Natural killer cell (primary cell): Measurements from ENCODE around the gene RERE. TPM values are rescaled to one million over a fixed set of nuclear protein-coding genes. Genes with fewer than 3 reads are reported as not detected.

Experiments
- ATAC-seq, 3 donors: fragments of 150-1000 bp in 2 of 3; fragments of 200-7000 bp in 1 of 3; cut with Tn5 transposase; 1 replicate in 1 of 3; 2 replicates in 2 of 3; pipeline ENCODE4 v1.10.0; 2021; ENCODE audit warnings: mild to moderate bottlenecking in 2 of 3, moderate library complexity in 2 of 3
- DNase-seq, 2 donors: peaks; one replicate each; pipeline versions ENCODE4 v3.0.0 to v3.0.0-alpha.2; 2013 to 2021; ENCODE audit warnings: mixed read lengths in 1 of 2
- H3K27ac ChIP-seq: one replicate; pipeline ENCODE4 v1.5.1; 2013; ENCODE audit warnings: mild to moderate bottlenecking, low read length
- H3K27me3 ChIP-seq: one replicate; pipeline ENCODE4 v1.6.1; 2013; ENCODE audit warnings: low read length; ENCODE audit not compliant: control insufficient read depth, insufficient read depth
- H3K36me3 ChIP-seq: one replicate; pipeline ENCODE4 v1.6.1; 2013; ENCODE audit warnings: low read length; ENCODE audit not compliant: control insufficient read depth, insufficient read depth
- H3K4me1 ChIP-seq: one replicate; pipeline ENCODE4 v1.6.1; 2013; ENCODE audit warnings: low read length; ENCODE audit not compliant: control insufficient read depth, insufficient read depth
- H3K4me3 ChIP-seq: one replicate; pipeline ENCODE4 v1.5.1; 2013; ENCODE audit warnings: low read length
- H3K9me3 ChIP-seq: one replicate; pipeline ENCODE4 v1.6.1; 2013; ENCODE audit warnings: low read length; ENCODE audit not compliant: control insufficient read depth, insufficient read depth
- H3K27ac Mint-ChIP-seq, 2 donors: one replicate each; pipeline ENCODE4 v1.8.0; 2022; ENCODE audit warnings: mild to moderate bottlenecking in 2 of 2, mixed read lengths in 2 of 2, moderate library complexity in 1 of 2
- H3K27me3 Mint-ChIP-seq, 2 donors: one replicate each; pipeline ENCODE4 v1.8.0; 2022; ENCODE audit warnings: low read depth in 2 of 2, mixed read lengths in 2 of 2
- H3K36me3 Mint-ChIP-seq: one replicate; pipeline ENCODE4 v1.8.0; 2022; ENCODE audit warnings: mixed read lengths
- H3K4me1 Mint-ChIP-seq, 2 donors: one replicate each; pipeline ENCODE4 v1.8.0; 2022; ENCODE audit warnings: mixed read lengths in 2 of 2
- H3K4me3 Mint-ChIP-seq: one replicate; pipeline ENCODE4 v1.8.0; 2022; ENCODE audit warnings: mild to moderate bottlenecking, moderate library complexity, mixed read lengths
- H3K9me3 Mint-ChIP-seq, 2 donors: one replicate each; pipeline ENCODE4 v1.8.0; 2022; ENCODE audit warnings: mixed read lengths in 2 of 2
- WGBS: methylation state at CpG from one replicate; pipeline ENCODE4 v1.1.7; 2013; ENCODE audit warnings: missing lambda C conversion rate; ENCODE audit not compliant: insufficient coverage; 5-methylcytosine and 5-hydroxymethylcytosine counted together
- intact Hi-C: fragments of 100-400 bp; cut with micrococcal nuclease; formaldehyde crosslinking; loops from one replicate; pipeline ENCODE4 v1.14.2; 2022
- total RNA-seq, 4 donors: library from RNA; stranded (reverse); fragments of 120-200 nt in 1 of 4; gene quantifications; one replicate each; pipeline versions ENCODE4 v1.2.3 to v1.2.4, GENCODE V29; 2013 to 2022
- TF ChIP-seq, protein P1 (sequence below): fragments of 200-600 bp; IDR thresholded peaks from one replicate; pipeline ENCODE4 v1.8.0; 2022; ENCODE audit warnings: antibody characterized with exemption

Gene RERE
- total RNA-seq, 3 donors from 2014 or later (not counting 1 experiment from before 2014, with no cell fraction given), result 67.7 to 76.0 (median 73.0) TPM

GRCh38 chr1:8438489-8438888, 379.0 kb downstream of the RERE start:
- no peak overlapping the region for H3K4me3 Mint-ChIP-seq
- TF ChIP-seq, protein P1, sequence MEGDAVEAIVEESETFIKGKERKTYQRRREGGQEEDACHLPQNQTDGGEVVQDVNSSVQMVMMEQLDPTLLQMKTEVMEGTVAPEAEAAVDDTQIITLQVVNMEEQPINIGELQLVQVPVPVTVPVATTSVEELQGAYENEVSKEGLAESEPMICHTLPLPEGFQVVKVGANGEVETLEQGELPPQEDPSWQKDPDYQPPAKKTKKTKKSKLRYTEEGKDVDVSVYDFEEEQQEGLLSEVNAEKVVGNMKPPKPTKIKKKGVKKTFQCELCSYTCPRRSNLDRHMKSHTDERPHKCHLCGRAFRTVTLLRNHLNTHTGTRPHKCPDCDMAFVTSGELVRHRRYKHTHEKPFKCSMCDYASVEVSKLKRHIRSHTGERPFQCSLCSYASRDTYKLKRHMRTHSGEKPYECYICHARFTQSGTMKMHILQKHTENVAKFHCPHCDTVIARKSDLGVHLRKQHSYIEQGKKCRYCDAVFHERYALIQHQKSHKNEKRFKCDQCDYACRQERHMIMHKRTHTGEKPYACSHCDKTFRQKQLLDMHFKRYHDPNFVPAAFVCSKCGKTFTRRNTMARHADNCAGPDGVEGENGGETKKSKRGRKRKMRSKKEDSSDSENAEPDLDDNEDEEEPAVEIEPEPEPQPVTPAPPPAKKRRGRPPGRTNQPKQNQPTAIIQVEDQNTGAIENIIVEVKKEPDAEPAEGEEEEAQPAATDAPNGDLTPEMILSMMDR, result no peak
- Histone ChIP-seq H3K9me3 (peaks cover 4% of the 10 kb centered on the region), H3K4me1 (peaks cover 8% of the 10 kb centered on the region), H3K27ac (no peak overlapping the region), H3K36me3 (no peaks in the 10 kb centered on the region), H3K27me3 (no peaks in the 10 kb centered on the region), H3K4me3 (no peak overlapping the region)
- peaks cover 12 to 18% of the 10 kb centered on the region in 2 donors for H3K4me1 Mint-ChIP-seq
- peaks cover 10 to 22% of the 10 kb centered on the region in 2 donors for H3K27me3 Mint-ChIP-seq
- H3K36me3 Mint-ChIP-seq, result peaks cover 7% of the 10 kb centered on the region
- H3K27ac Mint-ChIP-seq, result peak overlapping the region in 1 of 2 donors; percentile 67
- intact Hi-C loops, result no loop called here
- peaks cover 0 to 3% of the 10 kb centered on the region in 2 donors for H3K9me3 Mint-ChIP-seq
- 53% methylated on average over 3 of the region's 4 CpGs for WGBS
- DNase-seq (no peak), ATAC-seq (no peak)

DNA sequence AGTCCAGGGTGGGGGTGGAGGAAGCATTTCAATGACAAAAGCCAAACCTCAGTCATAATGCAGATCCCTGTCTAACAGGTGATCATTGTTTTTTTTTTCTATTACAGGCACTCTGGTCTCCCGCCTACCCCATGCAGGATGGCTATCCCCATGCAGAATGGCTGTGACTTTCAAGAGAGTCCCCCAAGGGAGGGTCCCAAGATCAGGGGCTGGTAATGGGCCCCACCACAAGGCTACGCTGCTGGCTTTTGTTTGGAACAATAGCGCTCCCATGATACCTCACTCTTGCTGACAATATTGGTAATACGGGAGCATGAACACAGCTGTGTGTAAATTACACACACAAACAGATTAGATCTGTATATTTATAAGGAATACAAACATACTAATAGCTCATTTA, 380.1 kb downstream of the RERE start:
- Histone ChIP-seq H3K4me3 (no peak overlapping the region), H3K27ac (no peak overlapping the region), H3K27me3 (no peaks in the 10 kb centered on the region), H3K36me3 (no peaks in the 10 kb centered on the region), H3K9me3 (no peaks in the 10 kb centered on the region), H3K4me1 (peaks cover 8% of the 10 kb centered on the region)
- ATAC-seq (no peak), DNase-seq (no peak)
- peaks cover 15 to 21% of the 10 kb centered on the region in 2 donors for H3K4me1 Mint-ChIP-seq
- H3K27ac Mint-ChIP-seq, result no peak overlapping the region
- H3K36me3 Mint-ChIP-seq, result peaks cover under 1% of the 10 kb centered on the region
- H3K9me3 Mint-ChIP-seq, result no peaks in the 10 kb centered on the region
- no peak overlapping the region for H3K4me3 Mint-ChIP-seq
- 96% methylated on average over 3 of the region's 4 CpGs for WGBS
- H3K27me3 Mint-ChIP-seq, result peaks cover 13 to 22% of the 10 kb centered on the region in 2 donors
- intact Hi-C loops, result no loop called here
- TF ChIP-seq, protein P1, result no peak

GRCh38 chr1:8435569-8436071, 381.8 kb downstream of the RERE start:
- Histone ChIP-seq H3K27ac (no peak overlapping the region), H3K27me3 (no peaks in the 10 kb centered on the region), H3K36me3 (no peaks in the 10 kb centered on the region), H3K4me3 (no peak overlapping the region), H3K4me1 (peaks cover 21% of the 10 kb centered on the region), H3K9me3 (no peaks in the 10 kb centered on the region)
- no peak overlapping the region for H3K27ac Mint-ChIP-seq
- peaks cover 13 to 22% of the 10 kb centered on the region in 2 donors for H3K27me3 Mint-ChIP-seq
- no peaks in the 10 kb centered on the region for H3K9me3 Mint-ChIP-seq
- no peak overlapping the region for H3K4me3 Mint-ChIP-seq
- intact Hi-C loops, result no loop called here
- H3K36me3 Mint-ChIP-seq, result no peaks in the 10 kb centered on the region
- ATAC-seq (no peak), DNase-seq (no peak)
- TF ChIP-seq, protein P1, result no peak
- 77% methylated on average over 3 of the region's 3 CpGs for WGBS
- H3K4me1 Mint-ChIP-seq, result peaks cover 33 to 34% of the 10 kb centered on the region in 2 donors

- TF ChIP-seq, protein P1, result no peak
- Histone ChIP-seq H3K27ac (no peak overlapping the region), H3K36me3 (no peaks in the 10 kb centered on the region), H3K4me1 (peaks cover 25% of the 10 kb centered on the region), H3K27me3 (no peaks in the 10 kb centered on the region), H3K9me3 (no peaks in the 10 kb centered on the region), H3K4me3 (no peak overlapping the region)
- H3K27ac Mint-ChIP-seq, result no peak overlapping the region
- intact Hi-C loops, result loop anchor here (5.0 kb wide), 1 partner anchor 37 kb away; no protein-coding TSS in a partner anchor
- DNase-seq (no peak), ATAC-seq (no peak)
- H3K4me1 Mint-ChIP-seq, result peaks cover 43 to 44% of the 10 kb centered on the region in 2 donors
- peaks cover 13 to 22% of the 10 kb centered on the region in 2 donors for H3K27me3 Mint-ChIP-seq
- no peak overlapping the region for H3K4me3 Mint-ChIP-seq
- H3K36me3 Mint-ChIP-seq, result no peaks in the 10 kb centered on the region
- WGBS, result 92% methylated on average over 4 of the region's 4 CpGs
- H3K9me3 Mint-ChIP-seq, result no peaks in the 10 kb centered on the region
Observed at GRCh38 chr1:8434101-8434500, 383.3 kb downstream of the RERE start.
